Osteoblast (primary cell): ENCODE measurements around the gene SMOC1. TPM values are rescaled to one million over a fixed set of nuclear protein-coding genes. Genes with fewer than 3 reads are reported as not detected.

Source experiments
- DNase-seq: peaks from one replicate; pipeline ENCODE4 v3.0.0; 2011; ENCODE audit warnings: low spot score, mixed read lengths; ENCODE audit not compliant: insufficient read length; ENCODE audit errors: missing footprints
- H2AFZ ChIP-seq: 2 replicates; pipeline ENCODE4 v1.6.0; 2011; ENCODE audit warnings: mild to moderate bottlenecking, low read length
- H3K27ac ChIP-seq: 2 replicates; pipeline ENCODE4 v1.5.1; 2011; ENCODE audit warnings: mild to moderate bottlenecking, low read depth, low read length, moderate library complexity
- H3K27me3 ChIP-seq: 2 replicates; pipeline ENCODE4 v1.6.0; 2012; ENCODE audit warnings: mild to moderate bottlenecking, control low read depth, inconsistent platforms, low read length, moderate library complexity; ENCODE audit not compliant: insufficient read depth
- H3K36me3 ChIP-seq: 2 replicates; pipeline ENCODE4 v1.5.1; 2011; ENCODE audit warnings: mild to moderate bottlenecking, low read length, control low read depth, moderate library complexity; ENCODE audit not compliant: insufficient read depth
- H3K4me1 ChIP-seq: 2 replicates; pipeline ENCODE4 v1.5.1; 2011; ENCODE audit warnings: mild to moderate bottlenecking, low read length, control low read depth, moderate library complexity; ENCODE audit not compliant: insufficient read depth
- H3K4me2 ChIP-seq: 2 replicates; pipeline ENCODE4 v1.6.0; 2011; ENCODE audit warnings: mild to moderate bottlenecking, low read length; ENCODE audit not compliant: insufficient read depth
- H3K4me3 ChIP-seq: fragments of 200-600 bp; sonication (generic); 3 replicates; pipeline ENCODE4 v1.5.1; 2012; ENCODE audit warnings: mild to moderate bottlenecking, low read length, inconsistent platforms; ENCODE audit not compliant: insufficient read depth
- H3K79me2 ChIP-seq: 2 replicates; pipeline ENCODE4 v1.6.0; 2012; ENCODE audit warnings: mild to moderate bottlenecking, low read length, control low read depth, inconsistent platforms; ENCODE audit not compliant: insufficient read depth
- H3K9me3 ChIP-seq: 2 replicates; pipeline ENCODE4 v1.5.1; 2011; ENCODE audit warnings: low read depth, low read length, control low read depth
- H4K20me1 ChIP-seq: 2 replicates; pipeline ENCODE4 v1.6.0; 2012; ENCODE audit warnings: mild to moderate bottlenecking, low read length, control low read depth; ENCODE audit not compliant: insufficient read depth
- CTCF ChIP-seq: IDR thresholded peaks from 2 replicates; pipeline ENCODE4 v1.5.1; 2011; ENCODE audit warnings: mild to moderate bottlenecking, low read depth, low read length, moderate library complexity; ENCODE audit errors: extremely low read depth
- total RNA-seq: library from RNA; depleted of rRNA; stranded (reverse); fragments of >200 nt; gene quantifications from 2 replicates; pipeline ENCODE4 v1.2.3, GENCODE V29; 2012

SMOC1 gene
- total RNA-seq, 1 donor = 25.7 TPM

GRCh38 chr14:69968681-69969080 lies 89.5 kb downstream of the SMOC1 start:
- H3K27me3 ChIP-seq = no peaks in the 10 kb centered on the region
- H3K4me2 ChIP-seq = no peak overlapping the region
- H3K79me2 ChIP-seq = no peaks in the 10 kb centered on the region
- H3K36me3 ChIP-seq = no peaks in the 10 kb centered on the region
- H4K20me1 ChIP-seq = no peaks in the 10 kb centered on the region
- H3K9me3 ChIP-seq = no peaks in the 10 kb centered on the region
- no peak overlapping the region for H3K27ac ChIP-seq
- H3K4me1 ChIP-seq = no peaks in the 10 kb centered on the region
- no peak for TF ChIP-seq CTCF
- H2AFZ ChIP-seq = no peak overlapping the region
- H3K4me3 ChIP-seq = no peak overlapping the region
- DNase-seq = no peak

- Histone ChIP-seq H3K4me3 (no peak overlapping the region), H4K20me1 (no peaks in the 10 kb centered on the region), H3K9me3 (no peaks in the 10 kb centered on the region), H2AFZ (no peak overlapping the region), H3K79me2 (no peaks in the 10 kb centered on the region), H3K27me3 (no peaks in the 10 kb centered on the region), H3K27ac (no peak overlapping the region), H3K36me3 (no peaks in the 10 kb centered on the region), H3K4me2 (no peak overlapping the region), H3K4me1 (no peaks in the 10 kb centered on the region)
- DNase-seq = no peak
- TF ChIP-seq CTCF = no peak
These were observed 93.5 kb downstream of the SMOC1 start for GRCh38 chr14:69972755-69973154.

GRCh38 chr14:69973846-69974245 lies 94.6 kb downstream of the SMOC1 start:
- Histone ChIP-seq H3K79me2 (no peaks in the 10 kb centered on the region), H3K4me1 (no peaks in the 10 kb centered on the region), H3K4me3 (no peak overlapping the region), H3K27me3 (no peaks in the 10 kb centered on the region), H3K27ac (no peak overlapping the region), H3K4me2 (no peak overlapping the region), H4K20me1 (no peaks in the 10 kb centered on the region), H3K9me3 (no peaks in the 10 kb centered on the region), H2AFZ (no peak overlapping the region), H3K36me3 (no peaks in the 10 kb centered on the region)
- no peak for DNase-seq
- no peak for TF ChIP-seq CTCF

GRCh38 chr14:69979882-69980281 lies 100.7 kb downstream of the SMOC1 start:
- no peak for TF ChIP-seq CTCF
- Histone ChIP-seq H3K27ac (no peak overlapping the region), H3K4me3 (no peak overlapping the region), H2AFZ (no peak overlapping the region), H3K36me3 (no peaks in the 10 kb centered on the region), H3K4me2 (no peak overlapping the region), H3K27me3 (no peaks in the 10 kb centered on the region), H3K4me1 (no peaks in the 10 kb centered on the region), H3K9me3 (no peaks in the 10 kb centered on the region), H3K79me2 (no peaks in the 10 kb centered on the region), H4K20me1 (no peaks in the 10 kb centered on the region)
- no peak for DNase-seq
